HEK293 (cell line): ENCODE results near the gene PAPLN.

Experiments used
- CTCF ChIA-PET: fragments of 350-600 bp; formaldehyde crosslinking; extraction: SDS; loops from one replicate; lab custom pipeline; 2021; ENCODE audit warnings: antibody characterized with exemption; lab: Yijun Ruan, JAX
- POLR2A ChIA-PET: fragments of 300-600 bp; formaldehyde crosslinking; extraction: SDS; loops from one replicate; lab custom pipeline; 2020; ENCODE audit warnings: antibody characterized with exemption, inconsistent platforms; lab: Yijun Ruan, JAX
- H3K27ac ChIP-seq: fragments of 200-500 bp; sonication (Bioruptor generic); 2 replicates; pipeline ENCODE4 v1.5.1; 2014; ENCODE audit warnings: low read depth, low read length, control low read depth, inconsistent platforms; ENCODE audit errors: extremely low read depth
- H3K36me3 ChIP-seq, 2 experiments: fragments of 200-500 bp in 1 of 2; sonication (Bioruptor generic) in 1 of 2; 1 replicate in 1 of 2; 2 replicates in 1 of 2; pipeline ENCODE4 v1.5.1; 2014 to 2017; ENCODE audit warnings: inconsistent platforms in 2 of 2, low read length in 2 of 2; ENCODE audit not compliant: control insufficient read depth in 2 of 2, insufficient read depth in 1 of 2
- H3K4me1 ChIP-seq: fragments of 200-500 bp; sonication (Bioruptor generic); 2 replicates; pipeline ENCODE4 v1.5.1; 2014; ENCODE audit warnings: mild to moderate bottlenecking, low read length, inconsistent platforms; ENCODE audit not compliant: control insufficient read depth, insufficient read depth
- H3K4me3 ChIP-seq: 2 replicates; pipeline ENCODE4 v1.5.1; 2011; ENCODE audit warnings: low read depth, mild to moderate bottlenecking, control low read depth, low read length, moderate library complexity
- H3K9me3 ChIP-seq: fragments of 200-500 bp; sonication (Bioruptor generic); 2 replicates; pipeline ENCODE4 v1.5.1; 2014; ENCODE audit warnings: low read depth, low read length, inconsistent platforms; ENCODE audit not compliant: control insufficient read depth, insufficient read depth
- ZNF19 ChIP-seq: fragments of 450-650 bp; formaldehyde crosslinking; IDR thresholded peaks from 2 replicates; pipeline ENCODE4; 2016; ENCODE audit warnings: missing biosample characterization, missing genetic modification characterization, low read depth
- ZNF223 ChIP-seq: fragments of 450-650 bp; formaldehyde crosslinking; IDR thresholded peaks from 2 replicates; pipeline ENCODE4 v1.5.1; 2016; ENCODE audit warnings: missing biosample characterization, missing genetic modification characterization
- ZNF501 ChIP-seq: fragments of 450-650 bp; formaldehyde crosslinking; IDR thresholded peaks from 2 replicates; pipeline ENCODE4 v1.5.1; 2016; ENCODE audit warnings: missing biosample characterization, missing genetic modification characterization
- ZNF549 ChIP-seq: fragments of 450-650 bp; IDR thresholded peaks from 2 replicates; pipeline ENCODE4 v1.5.1; 2018; ENCODE audit warnings: missing biosample characterization, missing genetic modification characterization, mild to moderate bottlenecking, inconsistent platforms, moderate library complexity
- ZNF768 ChIP-seq: fragments of 450-650 bp; formaldehyde crosslinking; IDR thresholded peaks from 2 replicates; pipeline ENCODE4 v1.5.1; 2018; ENCODE audit warnings: missing biosample characterization, mild to moderate bottlenecking, missing genetic modification characterization
- ZNF837 ChIP-seq: fragments of 450-650 bp; formaldehyde crosslinking; IDR thresholded peaks from 2 replicates; pipeline ENCODE4 v1.5.1; 2016; ENCODE audit warnings: missing biosample characterization, missing genetic modification characterization
- ZSCAN16 ChIP-seq: fragments of 450-650 bp; formaldehyde crosslinking; IDR thresholded peaks from 2 replicates; pipeline ENCODE4 v1.5.1; 2016; ENCODE audit warnings: missing biosample characterization, missing genetic modification characterization
- TF ChIP-seq, protein P1 (sequence below): fragments of 450-650 bp; formaldehyde crosslinking; IDR thresholded peaks from 2 replicates; pipeline ENCODE4 v1.5.0; 2017; ENCODE audit warnings: missing biosample characterization, missing genetic modification characterization, borderline replicate concordance
- TF ChIP-seq, protein P2 (sequence below): fragments of 450-650 bp; formaldehyde crosslinking; conservative IDR thresholded peaks from 2 replicates; pipeline ENCODE4 v1.5.1; 2016; ENCODE audit warnings: low read depth, missing biosample characterization, missing genetic modification characterization
- TF ChIP-seq, protein P3 (sequence below): fragments of 450-650 bp; formaldehyde crosslinking; IDR thresholded peaks from 2 replicates; pipeline ENCODE4 v1.5.1; 2016; ENCODE audit warnings: missing biosample characterization, missing genetic modification characterization, low read depth
- TF ChIP-seq, protein P4 (sequence below): fragments of 450-650 bp; formaldehyde crosslinking; IDR thresholded peaks from 2 replicates; pipeline ENCODE4 v1.5.1; 2016; ENCODE audit warnings: missing biosample characterization, missing genetic modification characterization
- TF ChIP-seq, protein P5 (sequence below): fragments of 450-650 bp; formaldehyde crosslinking; optimal IDR thresholded peaks from 2 replicates; pipeline ENCODE3; 2016; ENCODE audit warnings: missing biosample characterization, mild to moderate bottlenecking, missing genetic modification characterization

PAPLN gene

DNA sequence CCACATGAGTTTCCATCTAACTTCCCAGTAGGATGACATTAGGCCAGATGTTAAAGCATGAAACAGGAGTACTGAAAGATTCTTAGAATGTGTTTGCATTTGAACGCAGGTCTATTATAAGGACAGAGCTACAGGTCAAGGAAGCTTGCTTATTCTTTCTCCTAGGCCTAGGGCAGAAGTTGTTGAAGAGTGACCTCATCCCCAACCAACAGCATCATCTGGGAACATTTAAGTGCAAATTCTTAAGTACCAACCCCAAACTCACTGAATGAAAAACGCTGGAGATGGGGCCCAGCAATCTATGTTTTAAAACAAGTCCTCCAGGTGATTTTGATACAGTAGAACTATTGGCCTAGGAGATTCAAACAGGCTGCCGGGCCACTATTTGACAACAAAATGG is 52.4 kb downstream of the PAPLN start (continued):
- TF ChIP-seq, protein P1, sequence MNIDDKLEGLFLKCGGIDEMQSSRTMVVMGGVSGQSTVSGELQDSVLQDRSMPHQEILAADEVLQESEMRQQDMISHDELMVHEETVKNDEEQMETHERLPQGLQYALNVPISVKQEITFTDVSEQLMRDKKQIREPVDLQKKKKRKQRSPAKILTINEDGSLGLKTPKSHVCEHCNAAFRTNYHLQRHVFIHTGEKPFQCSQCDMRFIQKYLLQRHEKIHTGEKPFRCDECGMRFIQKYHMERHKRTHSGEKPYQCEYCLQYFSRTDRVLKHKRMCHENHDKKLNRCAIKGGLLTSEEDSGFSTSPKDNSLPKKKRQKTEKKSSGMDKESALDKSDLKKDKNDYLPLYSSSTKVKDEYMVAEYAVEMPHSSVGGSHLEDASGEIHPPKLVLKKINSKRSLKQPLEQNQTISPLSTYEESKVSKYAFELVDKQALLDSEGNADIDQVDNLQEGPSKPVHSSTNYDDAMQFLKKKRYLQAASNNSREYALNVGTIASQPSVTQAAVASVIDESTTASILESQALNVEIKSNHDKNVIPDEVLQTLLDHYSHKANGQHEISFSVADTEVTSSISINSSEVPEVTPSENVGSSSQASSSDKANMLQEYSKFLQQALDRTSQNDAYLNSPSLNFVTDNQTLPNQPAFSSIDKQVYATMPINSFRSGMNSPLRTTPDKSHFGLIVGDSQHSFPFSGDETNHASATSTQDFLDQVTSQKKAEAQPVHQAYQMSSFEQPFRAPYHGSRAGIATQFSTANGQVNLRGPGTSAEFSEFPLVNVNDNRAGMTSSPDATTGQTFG (tag by site-specific recombination), result no peak
- TF ChIP-seq ZNF19 (no peak), ZNF549 (tag by site-specific recombination) (no peak), ZNF501 (no peak), ZSCAN16 (tag by site-specific recombination) (no peak)
- TF ChIP-seq, protein P2, sequence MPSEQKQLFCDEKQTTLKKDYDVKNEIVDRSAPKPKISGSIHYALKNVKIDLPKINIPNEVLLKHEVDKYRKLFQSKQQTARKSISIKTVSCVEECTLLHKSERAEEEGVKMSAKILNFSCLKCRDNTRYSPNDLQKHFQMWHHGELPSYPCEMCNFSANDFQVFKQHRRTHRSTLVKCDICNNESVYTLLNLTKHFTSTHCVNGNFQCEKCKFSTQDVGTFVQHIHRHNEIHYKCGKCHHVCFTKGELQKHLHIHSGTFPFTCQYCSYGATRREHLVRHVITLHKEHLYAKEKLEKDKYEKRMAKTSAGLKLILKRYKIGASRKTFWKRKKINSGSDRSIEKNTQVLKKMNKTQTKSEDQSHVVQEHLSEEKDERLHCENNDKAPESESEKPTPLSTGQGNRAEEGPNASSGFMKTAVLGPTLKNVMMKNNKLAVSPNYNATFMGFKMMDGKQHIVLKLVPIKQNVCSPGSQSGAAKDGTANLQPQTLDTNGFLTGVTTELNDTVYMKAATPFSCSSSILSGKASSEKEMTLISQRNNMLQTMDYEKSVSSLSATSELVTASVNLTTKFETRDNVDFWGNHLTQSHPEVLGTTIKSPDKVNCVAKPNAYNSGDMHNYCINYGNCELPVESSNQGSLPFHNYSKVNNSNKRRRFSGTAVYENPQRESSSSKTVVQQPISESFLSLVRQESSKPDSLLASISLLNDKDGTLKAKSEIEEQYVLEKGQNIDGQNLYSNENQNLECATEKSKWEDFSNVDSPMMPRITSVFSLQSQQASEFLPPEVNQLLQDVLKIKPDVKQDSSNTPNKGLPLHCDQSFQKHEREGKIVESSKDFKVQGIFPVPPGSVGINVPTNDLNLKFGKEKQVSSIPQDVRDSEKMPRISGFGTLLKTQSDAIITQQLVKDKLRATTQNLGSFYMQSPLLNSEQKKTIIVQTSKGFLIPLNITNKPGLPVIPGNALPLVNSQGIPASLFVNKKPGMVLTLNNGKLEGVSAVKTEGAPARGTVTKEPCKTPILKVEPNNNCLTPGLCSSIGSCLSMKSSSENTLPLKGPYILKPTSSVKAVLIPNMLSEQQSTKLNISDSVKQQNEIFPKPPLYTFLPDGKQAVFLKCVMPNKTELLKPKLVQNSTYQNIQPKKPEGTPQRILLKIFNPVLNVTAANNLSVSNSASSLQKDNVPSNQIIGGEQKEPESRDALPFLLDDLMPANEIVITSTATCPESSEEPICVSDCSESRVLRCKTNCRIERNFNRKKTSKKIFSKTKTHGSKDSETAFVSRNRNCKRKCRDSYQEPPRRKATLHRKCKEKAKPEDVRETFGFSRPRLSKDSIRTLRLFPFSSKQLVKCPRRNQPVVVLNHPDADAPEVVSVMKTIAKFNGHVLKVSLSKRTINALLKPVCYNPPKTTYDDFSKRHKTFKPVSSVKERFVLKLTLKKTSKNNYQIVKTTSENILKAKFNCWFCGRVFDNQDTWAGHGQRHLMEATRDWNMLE (tag by site-specific recombination), result no peak
- TF ChIP-seq, protein P3, sequence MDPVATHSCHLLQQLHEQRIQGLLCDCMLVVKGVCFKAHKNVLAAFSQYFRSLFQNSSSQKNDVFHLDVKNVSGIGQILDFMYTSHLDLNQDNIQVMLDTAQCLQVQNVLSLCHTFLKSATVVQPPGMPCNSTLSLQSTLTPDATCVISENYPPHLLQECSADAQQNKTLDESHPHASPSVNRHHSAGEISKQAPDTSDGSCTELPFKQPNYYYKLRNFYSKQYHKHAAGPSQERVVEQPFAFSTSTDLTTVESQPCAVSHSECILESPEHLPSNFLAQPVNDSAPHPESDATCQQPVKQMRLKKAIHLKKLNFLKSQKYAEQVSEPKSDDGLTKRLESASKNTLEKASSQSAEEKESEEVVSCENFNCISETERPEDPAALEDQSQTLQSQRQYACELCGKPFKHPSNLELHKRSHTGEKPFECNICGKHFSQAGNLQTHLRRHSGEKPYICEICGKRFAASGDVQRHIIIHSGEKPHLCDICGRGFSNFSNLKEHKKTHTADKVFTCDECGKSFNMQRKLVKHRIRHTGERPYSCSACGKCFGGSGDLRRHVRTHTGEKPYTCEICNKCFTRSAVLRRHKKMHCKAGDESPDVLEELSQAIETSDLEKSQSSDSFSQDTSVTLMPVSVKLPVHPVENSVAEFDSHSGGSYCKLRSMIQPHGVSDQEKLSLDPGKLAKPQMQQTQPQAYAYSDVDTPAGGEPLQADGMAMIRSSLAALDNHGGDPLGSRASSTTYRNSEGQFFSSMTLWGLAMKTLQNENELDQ (tag by site-specific recombination), result no peak
- TF ChIP-seq, protein P4, sequence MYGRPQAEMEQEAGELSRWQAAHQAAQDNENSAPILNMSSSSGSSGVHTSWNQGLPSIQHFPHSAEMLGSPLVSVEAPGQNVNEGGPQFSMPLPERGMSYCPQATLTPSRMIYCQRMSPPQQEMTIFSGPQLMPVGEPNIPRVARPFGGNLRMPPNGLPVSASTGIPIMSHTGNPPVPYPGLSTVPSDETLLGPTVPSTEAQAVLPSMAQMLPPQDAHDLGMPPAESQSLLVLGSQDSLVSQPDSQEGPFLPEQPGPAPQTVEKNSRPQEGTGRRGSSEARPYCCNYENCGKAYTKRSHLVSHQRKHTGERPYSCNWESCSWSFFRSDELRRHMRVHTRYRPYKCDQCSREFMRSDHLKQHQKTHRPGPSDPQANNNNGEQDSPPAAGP (tag by site-specific recombination), result no peak

DNA sequence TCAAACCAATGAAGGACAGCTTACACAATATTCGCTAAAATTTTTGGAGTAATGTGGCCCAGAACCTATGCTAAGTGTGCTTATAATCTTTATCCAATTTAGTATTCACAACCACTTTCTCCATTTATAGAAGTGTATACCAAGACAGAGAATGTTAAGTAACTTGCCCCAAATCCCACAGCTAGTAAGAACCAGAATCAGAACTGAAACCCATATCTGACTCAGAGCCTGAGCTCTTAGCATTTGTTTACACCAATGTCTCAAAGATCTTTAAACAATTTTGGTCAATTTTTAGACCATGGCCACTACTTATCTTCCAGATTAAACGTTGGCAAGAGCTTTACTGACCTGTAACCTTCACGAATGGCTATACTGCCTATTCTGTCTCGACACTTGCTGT is 53.0 kb downstream of the PAPLN start:
- no peak for TF ChIP-seq ZNF837 (tag by site-specific recombination)
- TF ChIP-seq, protein P5, sequence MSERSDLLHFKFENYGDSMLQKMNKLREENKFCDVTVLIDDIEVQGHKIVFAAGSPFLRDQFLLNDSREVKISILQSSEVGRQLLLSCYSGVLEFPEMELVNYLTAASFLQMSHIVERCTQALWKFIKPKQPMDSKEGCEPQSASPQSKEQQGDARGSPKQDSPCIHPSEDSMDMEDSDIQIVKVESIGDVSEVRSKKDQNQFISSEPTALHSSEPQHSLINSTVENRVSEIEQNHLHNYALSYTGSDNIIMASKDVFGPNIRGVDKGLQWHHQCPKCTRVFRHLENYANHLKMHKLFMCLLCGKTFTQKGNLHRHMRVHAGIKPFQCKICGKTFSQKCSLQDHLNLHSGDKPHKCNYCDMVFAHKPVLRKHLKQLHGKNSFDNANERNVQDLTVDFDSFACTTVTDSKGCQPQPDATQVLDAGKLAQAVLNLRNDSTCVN (tag by site-specific recombination), result no peak
- TF ChIP-seq ZNF768, result no peak
- TF ChIP-seq ZNF223 (tag by site-specific recombination), result no peak
- TF ChIP-seq, all 188 proteins: peak for 0
- ChIA-PET CTCF (no interaction called here), POLR2A (no interaction called here)
- Histone ChIP-seq H3K9me3 (no peaks in the 10 kb centered on the region), H3K36me3 (peaks cover 12 to 23% of the 10 kb centered on the region in 2 experiments; a peak in 2 of 3 replicates), H3K27ac (no peak overlapping the region), H3K4me3 (no peak overlapping the region), H3K4me1 (no peaks in the 10 kb centered on the region)
